ENCODE measurements around the gene ZBTB7C. TPM values are rescaled to one million over a fixed set of nuclear protein-coding genes. Genes with fewer than 3 reads are reported as not detected.

Gene ZBTB7C
- total RNA-seq, 3 donors from 2014 or later: 5.6 to 26.5 (median 6.1) TPM

- peaks cover 10 to 25% of the 10 kb centered on the region in 2 donors for H3K4me1 ChIP-seq
- H3K27me3 ChIP-seq: no peaks in the 10 kb centered on the region
- H3K27ac ChIP-seq: no peak overlapping the region
- no peak overlapping the region for H3K4me3 ChIP-seq
- intact Hi-C loops (cut with DNase I; ENCODE audit: low total_unique reads): no loop called here
- DNase-seq (ENCODE audit: low spot score in 2 of 2): no peak
- no peaks in the 10 kb centered on the region for H3K9me3 ChIP-seq
- TF ChIP-seq POLR2A (IDR thresholded peaks at IDR 0.05) (no peak), POLR2AphosphoS5 (IDR thresholded peaks at IDR 0.05) (no peak), CTCF (IDR thresholded peaks at IDR 0.05) (no peak)
- H3K36me3 ChIP-seq: no peaks in the 10 kb centered on the region
These were observed 91.3 kb downstream of the ZBTB7C start for GRCh38 chr18:48317781-48318381.

- no peaks in the 10 kb centered on the region for H3K36me3 ChIP-seq
- intact Hi-C loops (cut with DNase I; ENCODE audit: low total_unique reads): no loop called here
- no peak for DNase-seq (ENCODE audit: low spot score in 2 of 2)
- no peaks in the 10 kb centered on the region for H3K9me3 ChIP-seq
- H3K27me3 ChIP-seq: no peaks in the 10 kb centered on the region
- no peak overlapping the region for H3K27ac ChIP-seq
- TF ChIP-seq POLR2AphosphoS5 (IDR thresholded peaks at IDR 0.05): no peak
- TF ChIP-seq CTCF (IDR thresholded peaks at IDR 0.05): no peak
- TF ChIP-seq POLR2A (IDR thresholded peaks at IDR 0.05): no peak
- H3K4me3 ChIP-seq: no peak overlapping the region
- peaks cover 10 to 25% of the 10 kb centered on the region in 2 donors for H3K4me1 ChIP-seq
These were observed 93.0 kb downstream of the ZBTB7C start for GRCh38 chr18:48316177-48316576.

GRCh38 chr18:48314690-48315089 is 94.5 kb downstream of the ZBTB7C start:
- no peak for DNase-seq (ENCODE audit: low spot score in 2 of 2)
- Histone ChIP-seq H3K4me1 (peaks cover 10 to 18% of the 10 kb centered on the region in 2 donors), H3K27me3 (no peaks in the 10 kb centered on the region), H3K36me3 (no peaks in the 10 kb centered on the region), H3K27ac (no peak overlapping the region), H3K4me3 (no peak overlapping the region), H3K9me3 (no peaks in the 10 kb centered on the region)
- intact Hi-C loops (cut with DNase I; ENCODE audit: low total_unique reads): no loop called here
- TF ChIP-seq CTCF (IDR thresholded peaks at IDR 0.05): no peak
- no peak for TF ChIP-seq POLR2A (IDR thresholded peaks at IDR 0.05)
- TF ChIP-seq POLR2AphosphoS5 (IDR thresholded peaks at IDR 0.05): no peak

GRCh38 chr18:48313792-48314191 is 95.4 kb downstream of the ZBTB7C start:
- DNase-seq (ENCODE audit: low spot score in 2 of 2): no peak
- Histone ChIP-seq H3K9me3 (no peaks in the 10 kb centered on the region), H3K36me3 (no peaks in the 10 kb centered on the region), H3K27me3 (no peaks in the 10 kb centered on the region), H3K27ac (no peak overlapping the region), H3K4me1 (peaks cover 8 to 15% of the 10 kb centered on the region in 2 donors), H3K4me3 (no peak overlapping the region)
- intact Hi-C loops (cut with DNase I; ENCODE audit: low total_unique reads): no loop called here
- TF ChIP-seq POLR2AphosphoS5 (IDR thresholded peaks at IDR 0.05) (no peak), CTCF (IDR thresholded peaks at IDR 0.05) (no peak), POLR2A (IDR thresholded peaks at IDR 0.05) (no peak)

- H3K4me3 ChIP-seq: no peak overlapping the region
- intact Hi-C loops (cut with DNase I; ENCODE audit: low total_unique reads): no loop called here
- no peak for DNase-seq (ENCODE audit: low spot score in 2 of 2)
- no peak for TF ChIP-seq CTCF (IDR thresholded peaks at IDR 0.05)
- TF ChIP-seq POLR2A (IDR thresholded peaks at IDR 0.05): no peak
- no peak for TF ChIP-seq POLR2AphosphoS5 (IDR thresholded peaks at IDR 0.05)
- H3K36me3 ChIP-seq: no peaks in the 10 kb centered on the region
- H3K27ac ChIP-seq: peak overlapping the region; percentile 35 to 62
- no peaks in the 10 kb centered on the region for H3K9me3 ChIP-seq
- H3K4me1 ChIP-seq: peaks cover 3 to 8% of the 10 kb centered on the region in 2 donors
- H3K27me3 ChIP-seq: no peaks in the 10 kb centered on the region
These were observed 97.1 kb downstream of the ZBTB7C start for GRCh38 chr18:48312066-48312465.
